GM12878 (cell line): ENCODE results near the gene MAP2K4. TPM values are rescaled to one million over a fixed set of nuclear protein-coding genes. Genes with fewer than 3 reads are reported as not detected.

Experiments
- ATAC-seq: fragments of 200-7000 bp; cut with Tn5 transposase; 3 replicates; pipeline ENCODE4 v1.9.1; 2020; ENCODE audit warnings: mild to moderate bottlenecking, moderate library complexity
- BruUV-seq: library from RNA; stranded (reverse); fragments of 400-500 nt; replicated peaks from 2 replicates; lab custom pipeline; 2021; lab: Mats Ljungman, UMichigan
- CTCF ChIA-PET: fragments of 300-600 bp; sonication (Branson Sonifier 250); formaldehyde crosslinking; extraction: SDS; loops from one replicate; lab custom pipeline; 2021; ENCODE audit warnings: inconsistent platforms; lab: Yijun Ruan, JAX
- POLR2A ChIA-PET: fragments of 350-600 bp; formaldehyde crosslinking; extraction: SDS; loops from one replicate; lab custom pipeline; 2021; ENCODE audit warnings: inconsistent platforms; lab: Charles Lee
- RAD21 ChIA-PET: fragments of 300-600 bp; sonication (Branson Sonifier 250); formaldehyde crosslinking; loops from one replicate; lab custom pipeline; 2023; ENCODE audit warnings: antibody characterized with exemption; ENCODE audit not compliant: unreplicated experiment; lab: Charles Lee
- SMC1A ChIA-PET: fragments of 300-600 bp; sonication (Branson Sonifier 250); formaldehyde crosslinking; loops from one replicate; lab custom pipeline; 2023; ENCODE audit not compliant: unreplicated experiment, uncharacterized antibody; lab: Charles Lee
- DNase-seq: peaks from one replicate; pipeline ENCODE4 v3.0.0-alpha.2; 2011; ENCODE audit warnings: low read depth, low spot score
- FAIRE-seq: peaks from 3 replicates; lab custom pipeline; 2011; peaks lifted over from hg19 to GRCh38; lab: Jason Lieb, UNC
- H2AFZ ChIP-seq: 2 replicates; pipeline ENCODE4 v1.6.0; 2011; ENCODE audit warnings: low read depth, low read length, control low read depth; ENCODE audit not compliant: control insufficient read depth
- H3K27ac ChIP-seq: 2 replicates; pipeline ENCODE4 v1.5.1; 2011; ENCODE audit warnings: control low read depth; ENCODE audit not compliant: control insufficient read depth, insufficient read depth
- H3K27me3 ChIP-seq, 2 experiments: replicated peaks in 1 of 2; 2 replicates each; pipeline versions ENCODE4 v1.6.0 to v1.6.1; 2011; ENCODE audit warnings: low read length in 1 of 2; ENCODE audit not compliant: control insufficient read depth in 2 of 2, insufficient read depth in 2 of 2
- H3K36me3 ChIP-seq, 2 experiments: 2 replicates each; pipeline ENCODE4 v1.5.1; 2011; ENCODE audit warnings: low read length in 1 of 2; ENCODE audit not compliant: control insufficient read depth in 2 of 2, insufficient read depth in 2 of 2
- H3K4me1 ChIP-seq: 2 replicates; pipeline ENCODE4 v1.6.1; 2011; ENCODE audit warnings: mild to moderate bottlenecking, low read length, moderate library complexity, mixed read lengths; ENCODE audit not compliant: control insufficient read depth, insufficient read depth
- H3K4me2 ChIP-seq: 2 replicates; pipeline ENCODE4 v1.6.0; 2011; ENCODE audit warnings: control low read depth; ENCODE audit not compliant: control insufficient read depth, insufficient read depth
- H3K4me3 ChIP-seq: fragments of 200-600 bp; sonication (generic); 2 replicates; pipeline ENCODE4 v1.5.1; 2016
- H3K79me2 ChIP-seq: 2 replicates; pipeline ENCODE4 v1.6.0; 2011; ENCODE audit warnings: low read length; ENCODE audit not compliant: control insufficient read depth, insufficient read depth
- H3K9ac ChIP-seq: 2 replicates; pipeline ENCODE4 v1.8.0; 2011; ENCODE audit warnings: low read length, control low read depth, mixed read lengths; ENCODE audit not compliant: control insufficient read depth, insufficient read depth
- H3K9me3 ChIP-seq: replicated peaks from 3 replicates; pipeline ENCODE4 v1.5.1; 2011; ENCODE audit warnings: mild to moderate bottlenecking, low read length; ENCODE audit not compliant: control insufficient read depth, insufficient read depth
- H4K20me1 ChIP-seq: 2 replicates; pipeline ENCODE4 v1.6.0; 2011; ENCODE audit not compliant: control insufficient read depth, insufficient read depth
- ASH2L ChIP-seq: fragments of 300-600, 200-600 bp; sonication (generic); IDR thresholded peaks from 2 replicates; pipeline ENCODE4 v1.6.1; 2017; ENCODE audit warnings: low read depth, mild to moderate bottlenecking, borderline replicate concordance
- CBX3 ChIP-seq: fragments of 200-600 bp; sonication (generic); IDR thresholded peaks from 2 replicates; pipeline ENCODE4 v1.6.1; 2016; ENCODE audit warnings: low read depth, borderline replicate concordance
- IRF4 ChIP-seq: IDR thresholded peaks from 2 replicates; pipeline ENCODE4 v1.6.1; 2011; ENCODE audit warnings: low read depth, low read length
- MEF2B ChIP-seq: fragments of 450-650 bp; IDR thresholded peaks from 2 replicates; pipeline ENCODE4 v1.6.1; 2018; ENCODE audit warnings: mild to moderate bottlenecking, moderate library complexity; ENCODE audit not compliant: partially characterized antibody, poor library complexity, severe bottlenecking
- NR2F1 ChIP-seq: fragments of 450-650 bp; conservative IDR thresholded peaks from 2 replicates; pipeline ENCODE4 v1.6.1; 2017; ENCODE audit warnings: mild to moderate bottlenecking
- RUNX3 ChIP-seq: IDR thresholded peaks from 2 replicates; pipeline ENCODE4 v1.6.1; 2012; ENCODE audit warnings: low read length, inconsistent platforms
- SIX5 ChIP-seq: IDR thresholded peaks from 2 replicates; pipeline ENCODE4 v1.6.1; 2011; ENCODE audit warnings: mild to moderate bottlenecking, low read depth, low read length, moderate library complexity; ENCODE audit not compliant: severe bottlenecking
- TAF1 ChIP-seq: IDR thresholded peaks from 2 replicates; pipeline ENCODE4 v1.6.1; 2011; ENCODE audit warnings: mild to moderate bottlenecking, low read depth, low read length, borderline replicate concordance
- TARDBP ChIP-seq: IDR thresholded peaks from 2 replicates; pipeline ENCODE4 v1.6.1; 2016; ENCODE audit warnings: borderline replicate concordance
- ZNF207 ChIP-seq: fragments of 450-650 bp; IDR thresholded peaks from 2 replicates; pipeline ENCODE4 v1.6.1; 2014; ENCODE audit warnings: antibody characterized with exemption, mild to moderate bottlenecking, borderline replicate concordance
- WGBS: methylation state at CpG from one replicate; pipeline ENCODE4 v1.1.6; 2016; ENCODE audit warnings: low lambda C conversion rate; ENCODE audit not compliant: insufficient replicate concordance, insufficient coverage; ENCODE audit errors: missing lambda C conversion rate; 5-methylcytosine and 5-hydroxymethylcytosine counted together
- in situ Hi-C: fragments of 300-500 bp; cut with MboI; formaldehyde crosslinking; loops from 9 replicates; pipeline ENCODE4 v1.14.3; 2018; ENCODE audit warnings: mixed read lengths
- intact Hi-C: fragments of 100-400 bp; cut with micrococcal nuclease; formaldehyde crosslinking; loops from one replicate; pipeline ENCODE4 v1.14.2; 2022; ENCODE audit not compliant: unreplicated experiment
- polyA plus RNA-seq, 11 experiments: library from polyadenylated mRNA; depleted of rRNA in 4 of 11; unstranded in 6 of 11; stranded (reverse) in 5 of 11; fragments of >200 nt; fragmentation: Nextera tagmentation in 4 of 11; fragmentation: Illumina TruSeq in 1 of 11; extraction: Ambion mirVana in 4 of 11; extraction: Trizol in 1 of 11; gene quantifications; 1 replicate in 1 of 11; 2 replicates in 10 of 11; pipeline versions ENCODE4 v1.2.1 to v1.2.3, GENCODE V29; 2011 to 2016; ENCODE audit warnings: inconsistent platforms in 2 of 11, missing spikeins in 2 of 11, low read depth in 1 of 11
- total RNA-seq, 4 experiments: library from RNA; depleted of rRNA in 3 of 4; stranded (reverse); fragments of >200 nt in 3 of 4; fragmentation: Illumina TruSeq in 1 of 4; extraction: Trizol in 1 of 4; gene quantifications; 2 replicates each; pipeline versions ENCODE4 v1.2.1 to v1.2.3, GENCODE V29; 2013 to 2021
- TF ChIP-seq, protein P1 (sequence below): fragments of 450-650 bp; IDR thresholded peaks from 2 replicates; pipeline ENCODE4 v1.6.1; 2017; ENCODE audit warnings: mild to moderate bottlenecking
- TF ChIP-seq, protein P2 (sequence below): fragments of 450-650 bp; conservative IDR thresholded peaks from 2 replicates; pipeline ENCODE4 v1.6.1; 2017; ENCODE audit warnings: mild to moderate bottlenecking, moderate library complexity

Gene MAP2K4
- total and polyA plus RNA-seq, 10 of the 15 experiments (the other 5 are each of a cell fraction or from before 2014, with no cell fraction given) = 5.4 to 34.1 (median 25.5) TPM

DNA sequence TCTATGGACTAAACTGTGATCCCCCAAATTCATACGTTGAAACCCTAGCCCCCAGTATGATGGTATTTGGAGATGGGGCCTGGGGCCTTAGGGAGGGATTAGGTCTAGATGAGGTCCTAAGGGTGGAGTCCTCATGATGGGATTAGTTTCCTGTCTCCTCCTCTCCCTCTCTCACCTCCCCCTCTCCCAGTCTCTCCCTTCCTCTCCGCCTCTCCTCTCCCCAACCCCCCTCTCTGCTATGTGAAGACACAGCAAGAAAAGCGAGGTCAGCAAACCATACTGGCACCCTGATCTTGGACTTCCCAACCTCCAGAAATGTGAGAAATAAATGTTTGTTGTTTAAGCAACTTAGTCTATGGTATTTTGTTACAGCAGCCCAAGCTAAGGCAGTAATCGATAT lies 38.8 kb upstream of the MAP2K4 start:
- Histone ChIP-seq H3K4me3 (no peak overlapping the region), H3K27ac (no peak overlapping the region), H3K4me1 (no peaks in the 10 kb centered on the region), H4K20me1 (no peaks in the 10 kb centered on the region), H3K36me3 (peaks cover 0 to 4% of the 10 kb centered on the region in 2 experiments; a peak in 3 of 4 replicates), H3K79me2 (no peaks in the 10 kb centered on the region), H3K9ac (no peak overlapping the region), H3K9me3 (no peaks in the 10 kb centered on the region), H3K4me2 (no peak overlapping the region), H2AFZ (no peak overlapping the region), H3K27me3 (no peaks in the 10 kb centered on the region)
- ChIA-PET CTCF (interaction anchor here (0.7 kb wide), 1 partner anchor 701 kb away, joined by 3 read pairs; no protein-coding TSS in a partner anchor), RAD21 (no interaction called here), SMC1A (interaction anchor here (0.5 kb wide), 1 partner anchor 41 kb away, joined by 3 read pairs; no protein-coding TSS in a partner anchor), POLR2A (no interaction called here)
- no peak for FAIRE-seq
- TF ChIP-seq ZNF207 (no peak), RUNX3 (no peak), CBX3 (no peak), IRF4 (no peak), TAF1 (no peak)
- DNase-seq = no peak
- no TSS peak for BruUV-seq
- 78% methylated on average over 4 of the region's 4 CpGs for WGBS
- intact Hi-C loops = no loop called here
- no peak for ATAC-seq
- in situ Hi-C loops = no loop called here

DNA sequence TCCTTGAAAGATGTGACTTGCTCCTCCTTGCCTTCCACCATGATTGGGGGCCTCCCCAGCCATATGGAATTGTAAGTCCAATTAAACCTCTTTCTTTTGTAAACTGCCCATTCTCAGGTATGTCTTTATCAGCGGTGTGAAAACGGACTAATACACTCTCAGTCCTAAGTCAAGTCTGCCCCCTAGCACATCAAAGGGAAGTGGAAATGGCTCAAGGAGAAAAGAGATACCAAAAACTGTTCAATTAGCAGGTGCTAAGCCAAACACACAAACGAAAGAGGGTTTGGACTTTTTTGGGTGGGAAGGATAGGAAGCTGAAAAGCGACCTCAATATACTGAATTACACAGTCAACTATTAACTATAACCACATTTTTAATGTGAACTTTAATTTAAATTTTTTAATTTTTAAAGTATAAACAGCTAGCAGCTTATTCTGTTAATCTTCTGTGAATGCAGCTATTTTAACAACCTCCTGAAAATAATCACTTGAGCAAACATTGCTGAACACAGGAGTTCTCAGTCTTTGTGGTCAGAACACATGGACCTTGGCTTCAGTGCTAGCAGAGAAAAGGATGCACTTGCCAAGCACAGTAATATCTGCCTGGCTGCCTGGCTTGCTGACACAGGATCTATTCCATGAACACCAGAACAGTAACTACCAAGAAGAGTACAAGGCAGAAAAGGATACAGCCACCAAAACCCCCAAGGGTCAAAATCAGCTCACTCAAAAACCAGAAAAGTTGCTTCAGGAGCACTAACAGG lies 34.3 kb upstream of the MAP2K4 start:
- intact Hi-C loops = loop anchor here (5.0 kb wide), 1 partner anchor 1109 kb away; no protein-coding TSS in a partner anchor
- TF ChIP-seq MEF2B (no peak), TARDBP (no peak), NR2F1 (no peak), SIX5 (no peak), ASH2L (no peak)
- TF ChIP-seq, protein P1, sequence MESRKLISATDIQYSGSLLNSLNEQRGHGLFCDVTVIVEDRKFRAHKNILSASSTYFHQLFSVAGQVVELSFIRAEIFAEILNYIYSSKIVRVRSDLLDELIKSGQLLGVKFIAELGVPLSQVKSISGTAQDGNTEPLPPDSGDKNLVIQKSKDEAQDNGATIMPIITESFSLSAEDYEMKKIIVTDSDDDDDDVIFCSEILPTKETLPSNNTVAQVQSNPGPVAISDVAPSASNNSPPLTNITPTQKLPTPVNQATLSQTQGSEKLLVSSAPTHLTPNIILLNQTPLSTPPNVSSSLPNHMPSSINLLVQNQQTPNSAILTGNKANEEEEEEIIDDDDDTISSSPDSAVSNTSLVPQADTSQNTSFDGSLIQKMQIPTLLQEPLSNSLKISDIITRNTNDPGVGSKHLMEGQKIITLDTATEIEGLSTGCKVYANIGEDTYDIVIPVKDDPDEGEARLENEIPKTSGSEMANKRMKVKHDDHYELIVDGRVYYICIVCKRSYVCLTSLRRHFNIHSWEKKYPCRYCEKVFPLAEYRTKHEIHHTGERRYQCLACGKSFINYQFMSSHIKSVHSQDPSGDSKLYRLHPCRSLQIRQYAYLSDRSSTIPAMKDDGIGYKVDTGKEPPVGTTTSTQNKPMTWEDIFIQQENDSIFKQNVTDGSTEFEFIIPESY = no peak
- TF ChIP-seq, protein P2, sequence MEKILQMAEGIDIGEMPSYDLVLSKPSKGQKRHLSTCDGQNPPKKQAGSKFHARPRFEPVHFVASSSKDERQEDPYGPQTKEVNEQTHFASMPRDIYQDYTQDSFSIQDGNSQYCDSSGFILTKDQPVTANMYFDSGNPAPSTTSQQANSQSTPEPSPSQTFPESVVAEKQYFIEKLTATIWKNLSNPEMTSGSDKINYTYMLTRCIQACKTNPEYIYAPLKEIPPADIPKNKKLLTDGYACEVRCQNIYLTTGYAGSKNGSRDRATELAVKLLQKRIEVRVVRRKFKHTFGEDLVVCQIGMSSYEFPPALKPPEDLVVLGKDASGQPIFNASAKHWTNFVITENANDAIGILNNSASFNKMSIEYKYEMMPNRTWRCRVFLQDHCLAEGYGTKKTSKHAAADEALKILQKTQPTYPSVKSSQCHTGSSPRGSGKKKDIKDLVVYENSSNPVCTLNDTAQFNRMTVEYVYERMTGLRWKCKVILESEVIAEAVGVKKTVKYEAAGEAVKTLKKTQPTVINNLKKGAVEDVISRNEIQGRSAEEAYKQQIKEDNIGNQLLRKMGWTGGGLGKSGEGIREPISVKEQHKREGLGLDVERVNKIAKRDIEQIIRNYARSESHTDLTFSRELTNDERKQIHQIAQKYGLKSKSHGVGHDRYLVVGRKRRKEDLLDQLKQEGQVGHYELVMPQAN = no peak

More for the DNA sequence above, 34.3 kb upstream of the MAP2K4 start:
- ATAC-seq (no peak), FAIRE-seq (no peak), DNase-seq (no peak)
- H3K4me2 ChIP-seq = no peak overlapping the region
- no TSS peak for BruUV-seq
- ChIA-PET CTCF (interaction anchor here (0.6 to 1.6 kb wide), 8 partner anchors 9 to 1108 kb away, joined by 3 to 6 read pairs (median 4); partner anchors contain the start of gene ZNF18), POLR2A (no interaction called here), RAD21 (no interaction called here), SMC1A (interaction anchor here (1.3 to 1.4 kb wide), 3 partner anchors 9 to 36 kb away, joined by 3 to 9 read pairs (median 3); no protein-coding TSS in a partner anchor)
- H3K36me3 ChIP-seq = peaks cover 0 to 4% of the 10 kb centered on the region in 2 experiments
- H3K27me3 ChIP-seq = no peaks in the 10 kb centered on the region
- WGBS = 81% methylated on average over 4 of the region's 4 CpGs
- no peaks in the 10 kb centered on the region for H3K9me3 ChIP-seq
- in situ Hi-C loops = no loop called here
- no peaks in the 10 kb centered on the region for H3K79me2 ChIP-seq
- H4K20me1 ChIP-seq = no peaks in the 10 kb centered on the region
- no peak overlapping the region for H3K27ac ChIP-seq
- no peak overlapping the region for H3K4me3 ChIP-seq
- no peaks in the 10 kb centered on the region for H3K4me1 ChIP-seq
- no peak overlapping the region for H3K9ac ChIP-seq
- no peak overlapping the region for H2AFZ ChIP-seq
